Cerebellar nuclear complex (tissue), 1 donor: ENCODE data around the gene ATP9B.

Experiments
- DNase-seq, 2 experiments: peaks; one replicate each; lab custom pipeline; 2025; lab: John Stamatoyannopoulos, UW

Gene ATP9B

GRCh38 chr18:79380816-79381806 is 311.9 kb downstream of the ATP9B start:
- DNase-seq: no peak

DNA sequence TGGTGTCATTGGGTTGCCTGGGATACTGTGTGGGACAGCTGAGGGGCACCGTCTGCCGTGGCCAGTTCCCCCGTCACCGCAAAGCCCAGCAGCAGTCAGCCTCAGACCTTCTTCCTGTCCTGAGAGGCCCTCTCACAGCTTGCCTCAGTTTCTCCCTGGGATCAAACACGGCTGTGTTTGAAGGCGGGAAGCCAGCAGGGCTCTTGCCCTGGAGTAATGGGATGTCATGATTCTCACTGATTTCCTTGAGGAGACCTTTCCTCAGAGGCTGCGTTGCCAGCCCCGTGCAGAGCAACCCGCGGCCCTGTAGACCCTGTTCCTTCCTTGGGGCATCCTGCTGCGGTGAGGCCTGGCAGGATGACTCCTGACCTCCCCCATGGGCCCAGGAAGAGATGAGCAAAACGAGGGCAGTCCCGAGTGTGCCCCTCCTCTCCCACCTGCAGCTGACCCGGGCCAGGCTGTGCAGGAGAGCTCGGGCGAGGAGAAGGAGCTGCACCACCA is 312.7 kb downstream of the ATP9B start:
- no peak for DNase-seq

DNA sequence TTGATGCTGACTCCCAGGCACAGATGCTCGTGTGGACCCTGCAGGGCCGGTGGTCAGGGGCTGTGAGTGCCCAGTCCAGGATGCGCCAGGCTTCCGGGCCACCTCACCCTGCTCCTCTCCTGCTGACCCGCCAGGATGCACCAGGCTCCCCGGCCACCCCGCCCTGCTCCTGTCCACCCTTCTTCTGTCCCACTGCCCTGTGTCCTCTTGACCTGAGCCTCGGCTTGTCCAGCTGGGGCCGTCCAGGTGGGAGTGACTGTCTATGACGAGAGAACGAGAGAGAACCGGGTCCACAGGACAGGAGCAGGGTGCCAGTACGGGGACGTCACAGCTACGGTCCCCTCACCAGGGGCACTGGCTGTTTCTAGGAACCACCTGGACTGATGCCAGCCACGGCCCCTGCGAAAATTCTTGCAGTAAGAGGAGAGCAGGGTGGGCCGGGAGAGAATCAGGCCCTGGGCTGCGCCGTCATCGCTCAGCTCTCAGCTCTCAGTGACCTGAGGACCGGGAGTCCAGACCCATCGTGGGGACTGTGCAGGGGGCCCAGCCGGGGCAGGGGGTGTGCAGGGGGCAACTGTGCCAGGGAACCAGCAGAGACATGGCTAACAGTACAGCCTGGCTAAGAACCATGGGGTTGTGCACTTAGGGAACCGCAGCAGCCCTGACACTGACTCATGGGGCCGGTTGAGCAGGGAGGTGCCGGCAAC is 313.6 kb downstream of the ATP9B start:
- DNase-seq: no peak

- no peak for DNase-seq
Observed at GRCh38 chr18:79383388-79384056, 314.3 kb downstream of the ATP9B start.

GRCh38 chr18:79384151-79384807 is 315.1 kb downstream of the ATP9B start:
- no peak for DNase-seq

DNA sequence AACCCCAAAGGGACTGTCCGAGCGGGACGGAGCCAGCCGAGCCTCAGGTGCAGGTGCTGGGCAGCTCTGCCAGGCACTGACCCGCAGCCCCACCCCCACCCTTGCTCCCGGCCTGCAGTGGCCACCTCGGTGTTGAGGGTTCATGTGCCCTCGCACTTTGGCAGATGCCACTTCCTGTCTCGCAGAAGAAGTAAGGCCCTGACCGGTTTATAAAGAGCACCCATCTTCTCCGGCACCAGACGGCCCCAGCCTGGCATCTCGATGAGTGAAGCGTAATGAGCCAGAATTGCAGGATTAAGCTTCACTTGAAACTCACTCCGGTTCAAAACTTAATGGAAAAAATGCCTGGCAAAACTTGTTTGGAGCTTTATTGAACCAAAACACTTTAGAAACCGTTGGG is 315.6 kb downstream of the ATP9B start:
- no peak for DNase-seq

DNA sequence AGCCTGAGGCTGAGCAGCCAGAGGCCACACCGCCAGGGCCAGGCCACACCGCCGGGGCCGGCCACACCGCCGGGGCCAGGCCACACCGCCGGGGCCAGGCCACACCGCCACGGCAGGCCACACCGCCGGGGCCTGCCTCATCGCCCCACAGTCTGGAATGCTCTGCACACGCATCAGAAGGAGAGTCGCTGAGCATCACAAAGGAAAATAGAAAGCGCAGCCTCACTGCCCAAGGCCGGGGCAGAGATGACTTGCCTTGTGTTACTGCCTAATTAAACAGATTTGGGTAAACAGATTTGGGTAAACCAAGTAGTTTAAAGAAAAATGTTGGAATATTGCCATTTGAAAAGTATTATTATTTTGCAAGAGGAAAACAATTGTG is 316.1 kb downstream of the ATP9B start:
- no peak for DNase-seq

- no peak for DNase-seq
Observed at GRCh38 chr18:79385708-79386341, 316.6 kb downstream of the ATP9B start.

GRCh38 chr18:79386547-79386946 is 317.4 kb downstream of the ATP9B start:
- no peak for DNase-seq

DNA sequence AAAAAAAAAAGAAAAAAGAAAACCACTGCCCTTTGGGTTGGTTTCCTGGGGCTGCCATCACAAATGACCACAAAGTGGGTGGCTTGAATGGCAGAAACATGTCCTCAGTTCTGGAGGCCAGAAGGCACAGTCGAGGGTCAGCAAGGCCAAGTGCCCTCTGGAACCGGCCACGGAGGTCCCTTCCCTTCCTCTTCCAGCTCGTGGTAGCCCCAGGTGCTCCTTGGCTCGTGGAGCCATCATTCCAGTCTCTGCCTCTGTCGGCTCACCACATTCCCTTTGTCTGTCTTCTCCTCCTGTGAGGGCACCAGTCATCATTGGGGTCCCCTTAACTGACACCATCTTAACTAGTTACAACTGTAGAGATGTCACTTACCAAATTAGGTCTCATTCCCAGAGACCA is 318.0 kb downstream of the ATP9B start:
- no peak for DNase-seq

- no peak for DNase-seq
Observed at GRCh38 chr18:79387615-79388014, 318.4 kb downstream of the ATP9B start.

DNA sequence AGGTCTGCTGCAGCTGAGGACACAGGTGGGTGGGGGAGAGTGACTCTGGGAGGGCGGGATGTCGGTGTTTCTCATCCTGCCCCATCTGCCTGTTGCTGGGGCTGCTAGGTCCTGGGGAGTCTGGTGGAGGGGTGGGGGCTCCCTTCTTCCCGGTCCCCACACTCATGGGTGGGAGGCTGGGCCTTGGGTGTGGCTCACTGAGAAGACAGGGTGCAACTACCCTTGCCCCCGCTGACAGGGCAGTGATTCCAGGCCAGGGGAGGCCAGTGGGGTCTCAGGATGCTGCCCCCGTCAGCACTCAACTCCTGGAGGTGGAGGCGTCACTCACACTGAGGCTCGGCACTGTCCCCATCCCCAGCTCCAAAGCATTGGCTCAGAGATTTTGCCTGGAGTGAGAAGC is 318.8 kb downstream of the ATP9B start:
- no peak for DNase-seq

DNA sequence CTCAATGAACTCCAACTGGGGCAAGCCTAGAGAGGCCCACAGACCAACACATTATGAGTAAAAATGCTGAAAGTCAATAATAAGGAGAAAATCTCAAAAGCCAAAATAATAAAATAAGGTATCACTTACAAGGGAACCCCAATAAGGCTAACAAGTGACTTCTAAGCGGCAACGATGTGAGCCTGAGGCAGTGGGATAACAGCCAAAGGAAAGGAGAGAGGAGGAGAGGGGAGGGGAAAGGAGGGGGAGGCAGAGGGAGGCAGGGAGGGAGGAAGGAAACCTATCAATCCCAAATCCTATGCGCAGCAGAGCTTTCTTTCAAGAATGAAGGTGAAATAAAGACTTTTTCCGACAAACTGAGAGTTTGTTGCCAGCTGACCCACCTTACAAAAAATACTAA is 320.5 kb downstream of the ATP9B start:
- DNase-seq: no peak

DNA sequence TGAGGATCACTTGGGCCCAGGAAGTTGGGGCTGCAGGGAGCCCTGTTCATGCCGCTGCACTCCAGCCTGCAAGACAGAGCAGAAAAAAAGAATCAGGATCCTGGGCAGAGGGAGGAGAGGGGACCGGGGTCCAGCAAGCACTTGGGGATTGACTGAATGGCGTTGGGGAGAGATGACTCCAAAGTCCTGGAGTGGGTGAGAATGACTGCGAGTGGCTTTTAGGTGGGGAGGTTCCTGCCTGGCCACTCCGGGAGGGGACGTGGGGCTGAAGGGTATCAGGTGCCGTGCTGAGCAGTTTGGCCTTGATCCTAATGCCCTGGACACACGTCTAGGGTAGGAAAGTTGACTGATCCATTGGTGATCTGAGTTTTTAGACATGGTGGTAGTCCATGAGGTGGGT is 323.0 kb downstream of the ATP9B start:
- DNase-seq: no peak

- DNase-seq: no peak
Observed at GRCh38 chr18:79393181-79393634, 324.0 kb downstream of the ATP9B start.

GRCh38 chr18:79393635-79394533 is 324.7 kb downstream of the ATP9B start:
- DNase-seq: no peak

- DNase-seq: no peak
Observed at GRCh38 chr18:79394534-79395307, 325.5 kb downstream of the ATP9B start.

DNA sequence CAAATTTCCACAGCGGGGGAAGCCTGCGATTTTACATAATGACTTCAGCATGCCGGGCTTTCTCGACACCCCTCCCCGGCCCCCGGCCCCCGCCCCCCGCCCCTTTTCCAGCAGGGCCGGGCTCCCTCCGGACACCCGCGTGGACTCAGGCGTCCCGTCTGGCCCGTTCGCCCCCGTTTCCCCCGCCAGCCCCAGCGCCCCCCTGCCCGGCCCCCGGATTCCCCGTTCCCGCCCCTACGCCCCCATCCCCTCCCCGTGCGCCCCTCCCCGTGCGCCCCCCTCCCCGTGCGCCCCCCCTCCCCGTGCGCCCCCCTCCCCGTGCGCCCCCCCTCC is 326.1 kb downstream of the ATP9B start:
- no peak for DNase-seq

DNA sequence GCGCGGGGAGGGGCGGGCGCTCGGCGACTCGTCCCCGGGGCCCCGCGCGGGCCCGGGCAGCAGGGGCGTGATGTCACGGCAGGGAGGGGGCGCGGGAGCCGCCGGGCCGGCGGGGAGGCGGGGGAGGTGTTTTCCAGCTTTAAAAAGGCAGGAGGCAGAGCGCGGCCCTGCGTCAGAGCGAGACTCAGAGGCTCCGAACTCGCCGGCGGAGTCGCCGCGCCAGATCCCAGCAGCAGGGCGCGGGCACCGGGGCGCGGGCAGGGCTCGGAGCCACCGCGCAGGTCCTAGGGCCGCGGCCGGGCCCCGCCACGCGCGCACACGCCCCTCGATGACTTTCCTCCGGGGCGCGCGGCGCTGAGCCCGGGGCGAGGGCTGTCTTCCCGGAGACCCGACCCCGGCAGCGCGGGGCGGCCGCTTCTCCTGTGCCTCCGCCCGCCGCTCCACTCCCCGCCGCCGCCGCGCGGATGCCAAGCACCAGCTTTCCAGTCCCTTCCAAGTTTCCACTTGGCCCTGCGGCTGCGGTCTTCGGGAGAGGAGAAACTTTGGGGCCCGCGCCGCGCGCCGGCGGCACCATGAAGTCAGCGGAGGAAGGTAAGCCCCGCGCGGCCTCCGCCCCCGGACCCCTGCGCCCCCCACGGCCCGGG is 326.7 kb downstream of the ATP9B start, which contains the start of gene NFATC1:
Gene NFATC1 (plus strand): TSS at position 170 of the 644 bp plus-strand sequence. CDS start 295 bp downstream, at position 465.
- no peak for DNase-seq
